Fibroblast of villous mesenchyme (primary cell): ENCODE data around the gene CEP350. TPM values are rescaled to one million over a fixed set of nuclear protein-coding genes. Genes with fewer than 3 reads are reported as not detected.

Experiments used
- DNase-seq: peaks from one replicate; pipeline ENCODE4 v3.0.0-alpha.2; 2010; ENCODE audit warnings: low read depth
- H3K4me3 ChIP-seq: 2 replicates; pipeline ENCODE4 v1.5.1; 2011; ENCODE audit warnings: low read depth, mild to moderate bottlenecking, low read length
- CTCF ChIP-seq: IDR thresholded peaks from 2 replicates; pipeline ENCODE4 v1.5.1; 2012; ENCODE audit warnings: low read depth, mild to moderate bottlenecking, low read length; ENCODE audit not compliant: insufficient read depth
- total RNA-seq: library from RNA; depleted of rRNA; stranded (reverse); fragments of >200 nt; gene quantifications from 2 replicates; pipeline ENCODE4 v1.2.3, GENCODE V29; 2012

Gene CEP350
- total RNA-seq, 1 donor: 72.1 TPM

GRCh38 chr1:179939941-179940340 lies 14.7 kb upstream of the CEP350 start:
- DNase-seq: no peak
- no peak for TF ChIP-seq CTCF
- H3K4me3 ChIP-seq: no peak overlapping the region

- no peak overlapping the region for H3K4me3 ChIP-seq
- no peak for TF ChIP-seq CTCF
- DNase-seq: peak; percentile 42
Observed at GRCh38 chr1:179941454-179941853, 13.2 kb upstream of the CEP350 start.

- H3K4me3 ChIP-seq: no peak overlapping the region
- TF ChIP-seq CTCF: no peak
- no peak for DNase-seq
Observed at GRCh38 chr1:179950651-179951050, 4.0 kb upstream of the CEP350 start.

GRCh38 chr1:179951383-179952144 lies 3.0 kb upstream of the CEP350 start:
- no peak overlapping the region for H3K4me3 ChIP-seq
- DNase-seq: no peak
- TF ChIP-seq CTCF: no peak

GRCh38 chr1:179952186-179952585 lies 2.4 kb upstream of the CEP350 start:
- TF ChIP-seq CTCF: no peak
- no peak for DNase-seq
- no peak overlapping the region for H3K4me3 ChIP-seq

- H3K4me3 ChIP-seq: peak overlapping the region; percentile 86
- peak; percentile 80 for DNase-seq
- TF ChIP-seq CTCF: no peak
Observed at GRCh38 chr1:179953974-179954492, 577 bp upstream of the CEP350 start.

GRCh38 chr1:179955287-179955680 lies 674 bp downstream of the CEP350 start:
- DNase-seq: peak; percentile 29
- peak overlapping the region; percentile 86 for H3K4me3 ChIP-seq
- no peak for TF ChIP-seq CTCF
